ENCODE measurements around the gene PIP4P1. TPM values are rescaled to one million over a fixed set of nuclear protein-coding genes. Genes with fewer than 3 reads are reported as not detected.
A peak's percentile ranks its signal among the peaks of the same experiment; 100 is the strongest.
"Not testable (repeated sequence)": the region's sequence is repeated elsewhere in the genome, so short reads cannot be mapped to it uniquely, and the experiment has no call there.

Gene PIP4P1
- total RNA-seq, 1 donor from 2014 or later, result 37.7 TPM

GRCh38 chr14:20454516-20455354 is 6.5 kb downstream of the PIP4P1 start, which contains the start of the genes APEX1 and OSGEP:
Gene APEX1, plus strand, starts transcription at chr14:20455226. Its CDS starts 420 bp downstream, at chr14:20455646.
Gene OSGEP, minus strand, starts transcription at chr14:20454812. Its CDS starts 129 bp downstream, at chr14:20454683.
- no peaks in the 10 kb centered on the region for H3K9me3 ChIP-seq
- ATAC-seq (peak; percentile 96), DNase-seq (peak; percentile 99)
- peaks cover 65% of the 10 kb centered on the region for H3K36me3 ChIP-seq
- peak within 1 kb of the TSS; percentile 96 for H3K27ac ChIP-seq
- H3K4me1 ChIP-seq, result peaks cover 47% of the 10 kb centered on the region
- no peaks in the 10 kb centered on the region for H3K27me3 ChIP-seq (ENCODE audit: low read depth)
- TF ChIP-seq CTCF (IDR thresholded peaks at IDR 0.05), result no peak
- peak within 1 kb of the TSS; percentile 91 for H3K4me3 ChIP-seq
- intact Hi-C loops (cut with DNase I), result no loop called here

GRCh38 chr14:20452831-20453230 is 8.4 kb downstream of the PIP4P1 start:
- H3K4me1 ChIP-seq, result peaks cover 32% of the 10 kb centered on the region
- peaks cover 65% of the 10 kb centered on the region for H3K36me3 ChIP-seq
- H3K27ac ChIP-seq; H3K9me3 ChIP-seq; H3K4me3 ChIP-seq; ATAC-seq; H3K27me3 ChIP-seq (ENCODE audit: low read depth); intact Hi-C loops (cut with DNase I); DNase-seq: not testable (repeated sequence)

- H3K27ac ChIP-seq, result no peak overlapping the region
- H3K4me1 ChIP-seq, result no peaks in the 10 kb centered on the region
- H3K36me3 ChIP-seq, result peaks cover 68% of the 10 kb centered on the region
- no peaks in the 10 kb centered on the region for H3K27me3 ChIP-seq (ENCODE audit: low read depth)
- TF ChIP-seq CTCF (IDR thresholded peaks at IDR 0.05), result no peak
- ATAC-seq (no peak), DNase-seq (no peak)
- H3K4me3 ChIP-seq, result no peak overlapping the region
- intact Hi-C loops (cut with DNase I), result no loop called here
- no peaks in the 10 kb centered on the region for H3K9me3 ChIP-seq
These were observed 14.3 kb downstream of the PIP4P1 start for GRCh38 chr14:20446889-20447288.

- H3K4me1 ChIP-seq; DNase-seq; H3K27ac ChIP-seq; H3K4me3 ChIP-seq; H3K9me3 ChIP-seq; ATAC-seq; intact Hi-C loops (cut with DNase I); H3K27me3 ChIP-seq (ENCODE audit: low read depth): not testable (repeated sequence)
- H3K36me3 ChIP-seq, result peaks cover 35% of the 10 kb centered on the region
These were observed 17.6 kb downstream of the PIP4P1 start for GRCh38 chr14:20443650-20444049.

- no peak for DNase-seq
- Histone ChIP-seq H3K4me3 (no peak overlapping the region), H3K27ac (no peak overlapping the region), H3K4me1 (no peaks in the 10 kb centered on the region), H3K9me3 (no peaks in the 10 kb centered on the region), H3K27me3 (ENCODE audit: low read depth) (no peaks in the 10 kb centered on the region), H3K36me3 (peaks cover 13% of the 10 kb centered on the region)
- no peak for ATAC-seq
- TF ChIP-seq CTCF (IDR thresholded peaks at IDR 0.05), result no peak
- intact Hi-C loops (cut with DNase I), result no loop called here
These were observed 19.8 kb downstream of the PIP4P1 start for GRCh38 chr14:20441461-20441860.

GRCh38 chr14:20440882-20441281 is 20.4 kb downstream of the PIP4P1 start:
- Histone ChIP-seq H3K36me3 (peaks cover 8% of the 10 kb centered on the region), H3K9me3 (no peaks in the 10 kb centered on the region), H3K4me1 (no peaks in the 10 kb centered on the region), H3K27me3 (ENCODE audit: low read depth) (peaks cover 1% of the 10 kb centered on the region), H3K4me3 (no peak overlapping the region), H3K27ac (no peak overlapping the region)
- TF ChIP-seq CTCF (IDR thresholded peaks at IDR 0.05), result no peak
- peak in 1 of 2 donors; percentile 53 for ATAC-seq
- intact Hi-C loops (cut with DNase I), result no loop called here
- no peak for DNase-seq

Measured in lower lobe of right lung (tissue), 2 donors.